Thyroid gland (tissue), 4 donors: ENCODE results near the gene GLIS1. TPM values are rescaled to one million over a fixed set of nuclear protein-coding genes. Genes with fewer than 3 reads are reported as not detected.

Source experiments
- DNase-seq, 2 donors: peaks; one replicate each; pipeline ENCODE4 v3.0.0-alpha.2; 2019
- H3K27ac ChIP-seq, 3 donors: fragments of 200-600 bp; sonication (generic); 1 replicate in 2 of 3; 2 replicates in 1 of 3; pipeline ENCODE4 v1.5.1; 2016 to 2019; ENCODE audit warnings: mild to moderate bottlenecking in 1 of 3, moderate library complexity in 1 of 3
- H3K27me3 ChIP-seq: fragments of 200-600 bp; sonication (generic); one replicate; pipeline ENCODE4 v1.5.1; 2019
- H3K36me3 ChIP-seq, 2 donors: fragments of 200-600 bp; sonication (generic); one replicate each; pipeline ENCODE4 v1.5.1; 2016 to 2019
- H3K4me1 ChIP-seq, 2 donors: fragments of 200-600 bp; sonication (generic); one replicate each; pipeline ENCODE4 v1.5.1; 2017 to 2019
- H3K4me3 ChIP-seq, 3 donors: fragments of 200-600 bp; sonication (generic); replicated peaks in 1 of 3; 1 replicate in 2 of 3; 2 replicates in 1 of 3; pipeline ENCODE4 v1.5.1; 2016; ENCODE audit warnings: mild to moderate bottlenecking in 1 of 3
- H3K9me3 ChIP-seq: fragments of 200-600 bp; sonication (generic); one replicate; pipeline ENCODE4 v1.5.1; 2017
- CTCF ChIP-seq, 6 experiments: fragments of 200-600 bp in 3 of 6; fragments of 450-650 bp in 3 of 6; sonication (generic) in 3 of 6; IDR thresholded peaks; one replicate each; pipeline ENCODE4 v1.5.1; 2016 to 2019; ENCODE audit warnings: antibody characterized with exemption in 6 of 6, mild to moderate bottlenecking in 2 of 6, inconsistent platforms in 1 of 6, moderate library complexity in 1 of 6
- POLR2A ChIP-seq, 2 donors: fragments of 450-650 bp; IDR thresholded peaks; one replicate each; pipeline ENCODE4 v1.6.1; 2017; ENCODE audit warnings: antibody characterized with exemption in 2 of 2, mild to moderate bottlenecking in 2 of 2, moderate library complexity in 1 of 2
- WGBS, 2 donors: methylation state at CpG; one replicate each; pipeline ENCODE4 v1.1.5; 2017; 5-methylcytosine and 5-hydroxymethylcytosine counted together
- intact Hi-C: fragments of 100-400 bp; cut with DNase I; formaldehyde crosslinking; loops from one replicate; pipeline ENCODE4 v1.15.1; 2023
- total RNA-seq, 4 donors: library from RNA; depleted of rRNA; stranded (reverse); fragments of >200 nt; gene quantifications; one replicate each; pipeline ENCODE4 v1.2.3, GENCODE V29; 2016

Gene GLIS1
- total RNA-seq, 4 donors from 2014 or later: 0.29 TPM; not detected in 3

GRCh38 chr1:53575955-53576320 is 163.0 kb downstream of the GLIS1 start:
- no peaks in the 10 kb centered on the region for H3K4me1 ChIP-seq
- TF ChIP-seq POLR2A (IDR thresholded peaks at IDR 0.05): no peak
- H3K36me3 ChIP-seq: no peaks in the 10 kb centered on the region
- 69 to 87% methylated on average over 5 of the region's 5 CpGs for WGBS, 2 donors
- intact Hi-C loops: no loop called here
- no peak for DNase-seq
- H3K9me3 ChIP-seq: no peaks in the 10 kb centered on the region
- no peak overlapping the region for H3K4me3 ChIP-seq
- H3K27ac ChIP-seq: no peak overlapping the region
- no peaks in the 10 kb centered on the region for H3K27me3 ChIP-seq

- TF ChIP-seq CTCF (IDR thresholded peaks at IDR 0.05): no peak
- no peak for TF ChIP-seq POLR2A (IDR thresholded peaks at IDR 0.05)
- 74 to 81% methylated on average over 14 of the region's 14 CpGs for WGBS, 2 donors
- Histone ChIP-seq H3K27ac (no peak overlapping the region), H3K4me1 (no peaks in the 10 kb centered on the region), H3K4me3 (no peak overlapping the region), H3K27me3 (no peaks in the 10 kb centered on the region), H3K36me3 (no peaks in the 10 kb centered on the region), H3K9me3 (no peaks in the 10 kb centered on the region)
- intact Hi-C loops: no loop called here
- no peak for DNase-seq
Measured at GRCh38 chr1:53575141-53575954, 163.6 kb downstream of the GLIS1 start.

GRCh38 chr1:53574621-53575020 is 164.3 kb downstream of the GLIS1 start:
- 63 to 73% methylated on average over 4 of the region's 4 CpGs for WGBS, 2 donors

GRCh38 chr1:53573931-53574330 is 165.0 kb downstream of the GLIS1 start:
- Histone ChIP-seq H3K9me3 (no peaks in the 10 kb centered on the region), H3K27me3 (no peaks in the 10 kb centered on the region), H3K4me3 (no peak overlapping the region), H3K36me3 (no peaks in the 10 kb centered on the region), H3K4me1 (no peaks in the 10 kb centered on the region), H3K27ac (no peak overlapping the region)
- no peak for DNase-seq
- TF ChIP-seq POLR2A (IDR thresholded peaks at IDR 0.05) (no peak), CTCF (IDR thresholded peaks at IDR 0.05) (no peak)
- intact Hi-C loops: no loop called here
- 96 to 97% methylated on average over 4 of the region's 4 CpGs for WGBS, 2 donors

More at GRCh38 chr1:53574621-53575020, 164.3 kb downstream of the GLIS1 start:
- Histone ChIP-seq H3K36me3 (no peaks in the 10 kb centered on the region), H3K9me3 (no peaks in the 10 kb centered on the region), H3K4me3 (no peak overlapping the region), H3K27me3 (no peaks in the 10 kb centered on the region), H3K4me1 (no peaks in the 10 kb centered on the region), H3K27ac (no peak overlapping the region)
- intact Hi-C loops: no loop called here
- TF ChIP-seq CTCF (IDR thresholded peaks at IDR 0.05) (no peak), POLR2A (IDR thresholded peaks at IDR 0.05) (no peak)
- no peak for DNase-seq

GRCh38 chr1:53573522-53573921 is 165.4 kb downstream of the GLIS1 start:
- Histone ChIP-seq H3K9me3 (no peaks in the 10 kb centered on the region), H3K27me3 (no peaks in the 10 kb centered on the region), H3K27ac (no peak overlapping the region), H3K4me1 (no peaks in the 10 kb centered on the region), H3K4me3 (no peak overlapping the region), H3K36me3 (no peaks in the 10 kb centered on the region)
- DNase-seq: no peak
- TF ChIP-seq CTCF (IDR thresholded peaks at IDR 0.05): no peak
- no peak for TF ChIP-seq POLR2A (IDR thresholded peaks at IDR 0.05)
- 91 to 92% methylated on average over 8 of the region's 8 CpGs for WGBS, 2 donors
- intact Hi-C loops: no loop called here
